HCT116 (cell line): ENCODE results near the gene KIAA0930. TPM values are rescaled to one million over a fixed set of nuclear protein-coding genes. Genes with fewer than 3 reads are reported as not detected.
A peak's percentile ranks its signal among the peaks of the same experiment; 100 is the strongest.

Experiments used
- ATAC-seq: fragments of 200-7000 bp; cut with Tn5 transposase; 2 replicates; pipeline ENCODE4 v1.9.1; 2020; ENCODE audit warnings: mild to moderate bottlenecking, moderate library complexity
- BruUV-seq: library from RNA; stranded (reverse); fragments of 400-500 nt; replicated peaks from 2 replicates; lab custom pipeline; 2021; lab: Mats Ljungman, UMichigan
- CTCF ChIA-PET: fragments of 300-600 bp; sonication (Branson Sonifier 250); formaldehyde crosslinking; loops from one replicate; lab custom pipeline; 2021; ENCODE audit warnings: antibody characterized with exemption; lab: Charles Lee
- POLR2A ChIA-PET: fragments of 300-600, 350-600 bp; sonication (Branson Sonifier 250); formaldehyde crosslinking; loops from one replicate; lab custom pipeline; 2021; ENCODE audit warnings: antibody characterized with exemption; lab: Charles Lee
- RAD21 ChIA-PET, 2 experiments: fragments of 300-600 bp; sonication (Branson Sonifier 250); formaldehyde crosslinking; loops; one replicate each; lab custom pipeline; 2023; ENCODE audit warnings: low total read pairs in 2 of 2; ENCODE audit not compliant: uncharacterized antibody in 2 of 2, unreplicated experiment in 2 of 2, low non-redundant PET in 1 of 2; lab: Charles Lee
- DNase-seq: peaks from one replicate; pipeline ENCODE4 v3.0.0-alpha.2; 2010; ENCODE audit warnings: low read depth, low spot score
- H2AFZ ChIP-seq: fragments of 200-600 bp; shearing (Covaris generic), sonication (generic); 2 replicates; pipeline ENCODE4 v1.6.1; 2017; ENCODE audit warnings: low read depth, mixed run types, mixed read lengths, antibody characterized with exemption, low read length; ENCODE audit not compliant: poor library complexity, severe bottlenecking
- H3K27ac ChIP-seq: 2 replicates; pipeline ENCODE4 v1.5.1; 2012; ENCODE audit warnings: low read depth, low read length
- H3K27me3 ChIP-seq: fragments of 200-600 bp; sonication (generic); 2 replicates; pipeline ENCODE4 v1.6.1; 2016; ENCODE audit warnings: mixed run types, low read length, mixed read lengths; ENCODE audit not compliant: insufficient read depth
- H3K36me3 ChIP-seq, 2 experiments: fragments of 200-500 bp in 1 of 2; fragments of 200-600 bp in 1 of 2; sonication (Bioruptor generic) in 1 of 2; sonication (generic) in 1 of 2; 2 replicates each; pipeline versions ENCODE4 v1.5.1 to v1.6.1; 2014 to 2016; ENCODE audit warnings: low read length in 2 of 2, inconsistent platforms in 1 of 2, mixed read lengths in 1 of 2, mixed run types in 1 of 2; ENCODE audit not compliant: insufficient read depth in 2 of 2, control insufficient read depth in 1 of 2
- H3K4me1 ChIP-seq, 2 experiments: fragments of 200-600 bp in 1 of 2; sonication (generic) in 1 of 2; 2 replicates each; pipeline versions ENCODE4 v1.5.1 to v1.6.1; 2012 to 2017; ENCODE audit warnings: low read length in 2 of 2, inconsistent platforms in 1 of 2, mild to moderate bottlenecking in 1 of 2, mixed read lengths in 1 of 2, mixed run types in 1 of 2, moderate library complexity in 1 of 2; ENCODE audit not compliant: insufficient read depth in 2 of 2, control insufficient read depth in 1 of 2
- H3K4me2 ChIP-seq: fragments of 200-600 bp; sonication (generic); 2 replicates; pipeline ENCODE4 v1.6.1; 2017; ENCODE audit warnings: mixed run types, low read length, mixed read lengths
- H3K4me3 ChIP-seq, 2 experiments: fragments of 200-600 bp in 1 of 2; sonication (generic) in 1 of 2; replicated peaks in 1 of 2; 2 replicates each; pipeline ENCODE4 v1.5.1; 2011 to 2016; ENCODE audit warnings: low read length in 2 of 2, control low read depth in 1 of 2, low read depth in 1 of 2, mild to moderate bottlenecking in 1 of 2, mixed read lengths in 1 of 2, mixed run types in 1 of 2
- H3K79me2 ChIP-seq: fragments of 200-600 bp; sonication (generic); 2 replicates; pipeline ENCODE4 v1.6.1; 2017; ENCODE audit warnings: mild to moderate bottlenecking, mixed run types, low read length, moderate library complexity, mixed read lengths; ENCODE audit not compliant: insufficient read depth
- H3K9ac ChIP-seq: fragments of 200-600 bp; sonication (generic); 2 replicates; pipeline ENCODE4 v1.6.1; 2016; ENCODE audit warnings: low read length, mixed read lengths
- H3K9me2 ChIP-seq: fragments of 200-600 bp; sonication (generic), shearing (Covaris generic); 2 replicates; pipeline ENCODE4 v1.6.1; 2017; ENCODE audit warnings: mixed run types, mild to moderate bottlenecking, moderate library complexity; ENCODE audit not compliant: insufficient read depth
- H3K9me3 ChIP-seq, 2 experiments: fragments of 200-500 bp in 1 of 2; fragments of 200-600 bp in 1 of 2; sonication (Bioruptor generic) in 1 of 2; sonication (generic) in 1 of 2; 2 replicates each; pipeline ENCODE4 v1.6.1; 2014 to 2017; ENCODE audit warnings: low read length in 2 of 2, mixed read lengths in 2 of 2, inconsistent platforms in 1 of 2, low read depth in 1 of 2, mild to moderate bottlenecking in 1 of 2, mixed run types in 1 of 2, moderate library complexity in 1 of 2; ENCODE audit not compliant: control insufficient read depth in 1 of 2, insufficient read depth in 1 of 2
- H4K20me1 ChIP-seq: fragments of 200-600 bp; sonication (generic), shearing (Covaris generic); 2 replicates; pipeline ENCODE4 v1.6.1; 2017; ENCODE audit warnings: mixed run types, mild to moderate bottlenecking, moderate library complexity; ENCODE audit not compliant: insufficient read depth
- EGR1 ChIP-seq: IDR thresholded peaks from 2 replicates; pipeline ENCODE4 v1.6.1; 2012; ENCODE audit warnings: low read depth
- POLR2AphosphoS5 ChIP-seq: IDR thresholded peaks from 2 replicates; pipeline ENCODE4 v1.6.1; 2011; ENCODE audit warnings: mild to moderate bottlenecking, low read depth, low read length, moderate library complexity
- ZFX ChIP-seq: fragments of 450-650 bp; IDR thresholded peaks from 2 replicates; pipeline ENCODE4 v1.6.1; 2017
- intact Hi-C: fragments of 100-400 bp; cut with micrococcal nuclease; formaldehyde crosslinking; loops from 2 replicates; pipeline ENCODE4 v1.10.0; 2022
- total RNA-seq: library from RNA; stranded (reverse); gene quantifications from one replicate; pipeline ENCODE4 v1.2.1, GENCODE V29; 2021; ENCODE audit not compliant: unreplicated experiment
- TF ChIP-seq, protein P1 (sequence below), 3 experiments: fragments of 200-600 bp in 1 of 3; sonication (generic) in 1 of 3; IDR thresholded peaks in 2 of 3; conservative IDR thresholded peaks in 1 of 3; 2 replicates each; pipeline ENCODE4 v1.5.1; 2012 to 2017; ENCODE audit warnings: low read depth in 2 of 3, low read length in 2 of 3, antibody characterized with exemption in 1 of 3, borderline replicate concordance in 1 of 3, control low read depth in 1 of 3, mild to moderate bottlenecking in 1 of 3, mixed read lengths in 1 of 3, mixed run types in 1 of 3, moderate library complexity in 1 of 3; ENCODE audit not compliant: insufficient read depth in 1 of 3
- TF ChIP-seq, protein P2 (sequence below): IDR thresholded peaks from 2 replicates; pipeline ENCODE4 v1.6.1; 2012

The KIAA0930 gene
- total RNA-seq, 1 experiment from 2014 or later = 60.9 TPM

DNA sequence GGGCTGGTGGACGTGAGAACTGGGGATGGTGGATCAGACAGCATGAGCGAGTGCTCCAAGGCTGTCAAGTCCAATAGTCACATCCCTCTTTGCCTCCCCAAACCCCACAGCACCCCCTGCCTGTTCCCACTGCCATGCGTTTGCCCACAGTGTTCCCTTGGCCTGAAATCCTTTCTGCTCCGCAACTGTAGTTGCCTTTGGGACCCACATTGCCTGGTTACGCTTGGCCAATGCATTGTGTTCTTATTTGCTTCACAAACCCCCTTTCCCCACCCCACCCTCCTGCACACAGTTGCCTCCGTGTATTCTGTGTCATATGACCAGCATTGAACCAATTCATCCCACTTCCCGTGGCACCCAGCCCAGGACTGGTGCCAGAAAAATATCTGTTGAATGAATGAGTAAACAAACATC is 2.1 kb upstream of the KIAA0930 start:
- RAD21 ChIA-PET = interaction anchor here in 1 of 2 experiments (0.7 kb wide), 1 partner anchor 76 kb away, joined by 4 read pairs; no protein-coding TSS in a partner anchor
- no peaks in the 10 kb centered on the region for H3K9me3 ChIP-seq
- CTCF ChIA-PET = no interaction called here
- H4K20me1 ChIP-seq = no peaks in the 10 kb centered on the region
- TF ChIP-seq, protein P1, sequence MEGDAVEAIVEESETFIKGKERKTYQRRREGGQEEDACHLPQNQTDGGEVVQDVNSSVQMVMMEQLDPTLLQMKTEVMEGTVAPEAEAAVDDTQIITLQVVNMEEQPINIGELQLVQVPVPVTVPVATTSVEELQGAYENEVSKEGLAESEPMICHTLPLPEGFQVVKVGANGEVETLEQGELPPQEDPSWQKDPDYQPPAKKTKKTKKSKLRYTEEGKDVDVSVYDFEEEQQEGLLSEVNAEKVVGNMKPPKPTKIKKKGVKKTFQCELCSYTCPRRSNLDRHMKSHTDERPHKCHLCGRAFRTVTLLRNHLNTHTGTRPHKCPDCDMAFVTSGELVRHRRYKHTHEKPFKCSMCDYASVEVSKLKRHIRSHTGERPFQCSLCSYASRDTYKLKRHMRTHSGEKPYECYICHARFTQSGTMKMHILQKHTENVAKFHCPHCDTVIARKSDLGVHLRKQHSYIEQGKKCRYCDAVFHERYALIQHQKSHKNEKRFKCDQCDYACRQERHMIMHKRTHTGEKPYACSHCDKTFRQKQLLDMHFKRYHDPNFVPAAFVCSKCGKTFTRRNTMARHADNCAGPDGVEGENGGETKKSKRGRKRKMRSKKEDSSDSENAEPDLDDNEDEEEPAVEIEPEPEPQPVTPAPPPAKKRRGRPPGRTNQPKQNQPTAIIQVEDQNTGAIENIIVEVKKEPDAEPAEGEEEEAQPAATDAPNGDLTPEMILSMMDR (IDR thresholded peaks at IDR 0.05 in 2 of 3, conservative IDR thresholded peaks at IDR 0.05 in 1 of 3; ENCODE audit: borderline replicate concordance in 1 of 3, insufficient read depth in 1 of 3, low read depth in 2 of 3, low read length in 2 of 3) = peak in 1 of 3 experiments; percentile 17; a peak in 1 of 6 replicates
- TF ChIP-seq, protein P2, sequence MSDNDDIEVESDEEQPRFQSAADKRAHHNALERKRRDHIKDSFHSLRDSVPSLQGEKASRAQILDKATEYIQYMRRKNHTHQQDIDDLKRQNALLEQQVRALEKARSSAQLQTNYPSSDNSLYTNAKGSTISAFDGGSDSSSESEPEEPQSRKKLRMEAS = no peak
- no peak for TF ChIP-seq POLR2AphosphoS5
- no peaks in the 10 kb centered on the region for H3K27me3 ChIP-seq
- H3K79me2 ChIP-seq = peaks cover 20% of the 10 kb centered on the region
- POLR2A ChIA-PET = no interaction called here
- ATAC-seq (no peak), DNase-seq (no peak)
- H3K4me1 ChIP-seq = peaks cover 46 to 67% of the 10 kb centered on the region in 2 experiments
- no peak overlapping the region for H3K4me2 ChIP-seq
- H3K36me3 ChIP-seq = no peaks in the 10 kb centered on the region; a peak in 1 of 4 replicates
- intact Hi-C loops = no loop called here
- no peak overlapping the region for H3K4me3 ChIP-seq
- H3K9me2 ChIP-seq = no peaks in the 10 kb centered on the region
- no TSS peak for BruUV-seq
- H2AFZ ChIP-seq = no peak overlapping the region
- no peak overlapping the region for H3K27ac ChIP-seq
- H3K9ac ChIP-seq = no peak overlapping the region

DNA sequence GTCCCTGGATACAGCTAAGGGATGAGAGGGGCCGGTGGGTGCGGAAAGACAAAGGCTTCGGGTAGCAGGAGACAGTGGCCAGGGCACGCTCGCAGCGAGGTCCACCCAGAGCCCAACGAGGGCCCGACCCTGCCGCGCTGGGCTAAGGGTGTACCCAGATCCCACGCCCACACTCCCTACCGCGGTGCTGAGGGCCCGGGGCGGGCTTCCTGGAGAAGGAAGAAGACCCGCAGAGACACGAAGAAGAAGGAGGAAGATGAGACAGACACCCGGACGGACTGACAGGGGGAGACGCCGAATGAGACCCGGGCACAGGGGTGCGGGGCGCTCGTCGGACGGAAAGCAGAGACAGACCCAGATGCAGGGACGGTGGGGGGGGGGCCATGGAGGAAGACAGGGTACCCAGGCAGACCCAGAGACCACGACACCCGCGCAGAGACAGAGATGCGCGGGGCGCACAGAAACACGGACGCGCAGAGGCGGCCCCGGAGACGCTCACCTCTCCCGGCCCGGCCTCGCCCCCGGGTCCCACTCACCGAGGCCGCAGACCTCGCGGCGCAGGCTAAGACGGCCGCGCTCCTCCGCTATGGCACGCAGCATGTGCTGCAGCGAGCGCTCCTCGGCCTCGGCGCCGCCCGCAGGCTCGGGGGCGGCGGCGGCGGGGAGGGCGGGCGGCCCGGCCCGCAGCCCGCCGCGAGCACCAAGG is 437 bp downstream of the KIAA0930 start:
- BruUV-seq = no TSS peak
- Histone ChIP-seq H3K9me2 (no peaks in the 10 kb centered on the region), H3K36me3 (no peaks in the 10 kb centered on the region; a peak in 2 of 4 replicates), H4K20me1 (no peaks in the 10 kb centered on the region), H3K4me2 (peak overlapping the region; percentile 95), H3K27ac (peak overlapping the region; percentile 60; the same call in 1 of the 2 replicates), H3K9me3 (no peaks in the 10 kb centered on the region), H3K4me1 (peaks cover 22 to 43% of the 10 kb centered on the region in 2 experiments), H3K27me3 (no peaks in the 10 kb centered on the region), H2AFZ (no peak overlapping the region), H3K4me3 (peak overlapping the region; percentile 75 to 89), H3K9ac (peak overlapping the region; percentile 73), H3K79me2 (peaks cover 33% of the 10 kb centered on the region)
- POLR2A ChIA-PET = no interaction called here
- CTCF ChIA-PET = no interaction called here
- peak; percentile 42; the same call in 1 of the 2 replicates for TF ChIP-seq ZFX
- TF ChIP-seq EGR1 = no peak
- ATAC-seq (peak; percentile 63), DNase-seq (no peak)
- intact Hi-C loops = no loop called here
- RAD21 ChIA-PET = no interaction called here
